NCI-H82 (cell line): ENCODE measurements around the gene DDIT4.
"Not testable (repeated sequence)": the region's sequence is repeated elsewhere in the genome, so short reads cannot be mapped to it uniquely, and the experiment has no call there.

Source experiments
- DNase-seq: peaks from one replicate; lab custom pipeline; 2025; lab: John Stamatoyannopoulos, UW

The DDIT4 gene, protein sequence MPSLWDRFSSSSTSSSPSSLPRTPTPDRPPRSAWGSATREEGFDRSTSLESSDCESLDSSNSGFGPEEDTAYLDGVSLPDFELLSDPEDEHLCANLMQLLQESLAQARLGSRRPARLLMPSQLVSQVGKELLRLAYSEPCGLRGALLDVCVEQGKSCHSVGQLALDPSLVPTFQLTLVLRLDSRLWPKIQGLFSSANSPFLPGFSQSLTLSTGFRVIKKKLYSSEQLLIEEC

DNA sequence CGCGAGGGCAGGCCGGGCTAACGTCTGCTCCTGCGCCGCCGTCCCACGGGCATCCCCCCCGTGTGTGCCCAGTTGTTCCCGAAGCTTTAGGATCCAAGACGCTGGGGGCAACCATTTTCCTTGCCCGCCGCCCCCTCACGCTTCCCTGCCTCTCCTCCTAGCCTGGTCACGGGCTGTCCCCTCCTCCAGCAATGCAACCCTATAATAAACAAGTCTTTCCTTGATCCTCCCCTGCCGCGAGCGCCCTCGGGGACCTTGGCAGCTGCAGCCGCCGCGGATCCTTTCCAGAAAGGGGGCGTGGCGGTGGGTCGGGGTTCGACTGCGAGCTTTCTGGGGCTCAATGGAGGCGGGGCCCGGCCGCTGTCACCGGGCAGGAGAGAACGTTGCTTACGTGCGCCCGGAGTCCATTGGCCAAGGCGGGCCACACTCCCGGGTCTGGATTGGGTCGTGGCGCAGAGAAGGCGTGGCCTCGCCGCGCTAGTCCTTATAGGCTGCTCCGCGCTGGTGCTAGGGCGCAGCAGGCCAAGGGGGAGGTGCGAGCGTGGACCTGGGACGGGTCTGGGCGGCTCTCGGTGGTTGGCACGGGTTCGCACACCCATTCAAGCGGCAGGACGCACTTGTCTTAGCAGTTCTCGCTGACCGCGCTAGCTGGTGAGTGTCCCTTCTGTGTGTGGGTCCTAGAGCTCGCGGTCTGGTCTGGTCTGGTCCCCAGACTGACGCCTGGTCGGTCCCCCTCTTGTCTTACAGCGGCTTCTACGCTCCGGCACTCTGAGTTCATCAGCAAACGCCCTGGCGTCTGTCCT lies at the start of gene DDIT4:
Gene DDIT4, plus strand, starts transcription at position 515 of the 803 bp plus-strand sequence. CDS start 293 bp downstream, outside the sequence.
- DNase-seq = peak; percentile 99

DNA sequence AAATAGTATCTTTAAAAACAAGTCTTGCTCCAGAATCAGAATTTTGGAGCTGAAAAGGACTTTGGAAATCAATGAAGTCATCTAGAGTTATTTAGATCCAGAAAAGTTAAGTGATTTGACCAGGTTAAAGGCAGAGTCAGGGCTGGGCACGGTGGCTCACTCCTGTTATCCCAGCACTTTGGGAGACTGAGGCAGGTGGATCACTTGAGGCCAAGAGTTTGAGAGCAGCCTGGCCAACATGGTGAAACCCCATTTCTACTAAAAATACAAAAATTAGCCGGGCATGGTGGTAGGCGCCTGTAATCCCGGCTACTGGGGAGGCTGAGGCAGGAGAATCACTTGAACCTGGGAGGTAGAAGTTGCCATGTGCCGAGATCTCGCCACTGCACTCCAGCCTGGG lies 49.5 kb upstream of the DDIT4 start:
- DNase-seq = not testable (repeated sequence)

DNA sequence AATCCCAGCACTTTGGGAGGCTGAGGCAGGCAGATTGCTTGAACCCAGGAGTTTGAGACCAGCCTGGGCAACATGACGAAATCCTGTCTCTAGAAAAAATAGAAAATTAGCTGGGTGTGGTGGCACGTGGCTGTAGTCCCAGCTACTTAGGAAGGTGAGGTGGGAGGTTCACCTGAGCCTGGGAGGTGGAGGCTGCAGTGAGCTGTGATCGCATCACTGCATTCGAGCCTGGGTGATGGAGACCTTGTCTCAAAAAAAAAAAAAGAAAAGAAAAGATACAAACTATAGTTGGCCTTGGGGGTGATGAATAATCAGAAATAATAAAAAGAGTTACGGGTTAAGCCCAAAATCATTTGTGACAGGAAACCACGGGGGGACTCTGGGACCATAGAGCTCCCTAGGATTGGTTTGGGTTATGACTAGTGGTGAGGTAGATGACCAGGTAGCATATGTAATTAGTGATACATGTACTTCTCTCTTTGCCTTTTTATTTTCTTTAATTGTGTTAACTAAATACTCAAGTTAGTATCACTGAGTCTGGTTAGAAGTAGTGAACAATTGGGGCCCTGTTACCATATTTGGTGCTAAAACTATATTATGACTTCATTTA lies 47.2 kb upstream of the DDIT4 start:
- no peak for DNase-seq

DNA sequence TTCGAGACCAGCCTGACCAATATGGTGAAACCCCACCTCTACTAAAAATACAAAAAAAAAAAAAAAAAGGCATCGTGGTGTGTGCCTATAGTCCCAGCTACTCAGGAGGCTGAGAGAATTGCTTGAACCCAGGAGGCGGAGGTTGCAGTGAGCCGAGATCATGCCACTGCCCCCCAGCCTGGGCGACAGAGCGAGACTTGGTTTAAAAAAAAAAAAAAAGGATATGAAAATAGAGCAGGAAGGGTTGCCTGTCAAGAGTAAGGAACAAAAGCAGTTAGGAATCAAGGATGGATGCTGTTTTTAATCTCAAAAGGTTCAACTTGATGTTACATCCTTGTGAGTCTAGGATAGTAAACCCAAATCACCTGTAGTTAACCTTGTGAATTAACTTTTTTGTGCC lies 45.9 kb upstream of the DDIT4 start:
- no peak for DNase-seq

DNA sequence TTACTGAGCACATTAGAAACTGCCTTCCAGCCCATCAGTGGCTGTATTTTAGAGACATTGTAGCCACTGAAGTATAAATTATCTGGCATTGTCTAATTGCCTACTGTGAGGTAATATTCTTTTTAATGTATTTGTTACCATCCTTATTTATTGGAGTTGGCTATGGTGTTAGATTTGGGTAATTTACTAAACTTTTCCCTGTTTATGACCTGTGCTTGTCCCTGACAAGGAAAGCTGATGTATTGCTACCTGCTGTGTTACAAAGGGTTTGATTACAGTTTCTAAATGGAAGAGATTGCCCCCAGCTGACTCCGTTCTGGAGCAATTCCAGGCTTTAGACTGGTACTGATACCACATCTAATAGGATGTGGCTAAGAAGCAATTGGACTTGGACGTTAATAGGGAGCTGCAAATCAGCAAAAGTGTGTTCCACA lies 45.4 kb upstream of the DDIT4 start:
- DNase-seq = peak; percentile 42

DNA sequence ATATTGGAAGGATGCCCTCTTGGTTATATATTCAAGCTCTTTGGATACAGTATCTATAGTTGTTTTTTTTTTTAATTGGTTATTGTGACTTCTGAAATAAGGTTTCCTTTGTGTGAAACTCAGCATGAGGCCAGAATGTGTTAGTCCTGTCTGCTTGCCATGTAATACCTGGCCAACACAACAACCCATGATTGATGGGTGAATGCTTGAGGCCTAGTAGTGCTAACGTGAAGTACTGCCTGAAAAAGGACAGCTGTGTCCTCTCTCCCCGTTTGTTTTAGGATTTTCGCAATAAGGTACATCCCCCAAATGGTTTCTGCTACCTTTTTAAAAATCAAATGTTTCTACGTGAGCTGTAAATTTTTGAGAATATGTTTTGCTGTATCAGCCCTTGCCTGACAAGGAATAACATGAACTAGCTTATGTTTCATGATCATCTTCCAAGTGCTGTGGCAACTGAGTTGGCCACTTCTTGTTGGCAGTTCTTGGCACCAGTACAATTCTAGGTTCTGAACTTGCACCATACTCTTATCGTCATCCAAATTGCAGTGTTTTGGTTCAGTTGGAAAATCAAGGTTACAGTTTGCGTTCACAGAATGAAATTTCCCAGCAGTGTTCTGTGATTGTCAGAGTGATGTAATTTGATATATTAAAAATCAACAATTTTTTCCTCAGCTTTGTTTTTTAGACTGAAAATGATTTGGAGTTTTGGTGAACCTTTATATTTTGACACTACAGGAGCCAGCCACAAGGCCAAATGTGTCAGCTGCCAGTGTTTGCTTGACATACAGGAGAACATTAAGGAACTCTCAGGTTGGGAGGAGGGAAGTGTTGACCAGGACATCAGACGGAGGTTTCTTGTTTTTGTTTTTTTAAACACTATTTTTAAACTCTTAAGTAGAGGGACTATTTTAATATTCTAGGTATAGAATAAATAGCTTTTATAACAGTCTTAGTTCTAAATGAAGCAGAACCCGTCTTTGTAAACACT lies 44.2 kb upstream of the DDIT4 start:
- DNase-seq = no peak

DNA sequence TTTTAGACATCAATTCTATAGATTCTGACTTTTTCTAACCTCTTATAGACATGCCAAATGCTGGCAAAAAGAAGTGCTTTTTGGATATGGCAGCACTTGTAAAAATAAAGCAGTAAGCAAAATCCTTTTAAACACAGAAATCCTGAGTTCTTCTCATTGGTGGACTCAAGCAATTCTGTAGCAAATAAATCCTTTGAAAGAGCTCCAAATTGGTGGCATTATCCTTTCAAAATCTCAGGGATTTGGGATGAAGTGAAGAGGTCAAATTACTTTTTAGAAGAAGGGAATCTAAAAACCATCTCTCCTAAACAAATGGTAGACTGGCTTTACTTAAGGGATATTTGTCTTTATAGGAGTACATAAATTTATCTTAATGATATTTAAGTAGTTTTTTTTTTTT lies 40.1 kb upstream of the DDIT4 start:
- DNase-seq = no peak

DNA sequence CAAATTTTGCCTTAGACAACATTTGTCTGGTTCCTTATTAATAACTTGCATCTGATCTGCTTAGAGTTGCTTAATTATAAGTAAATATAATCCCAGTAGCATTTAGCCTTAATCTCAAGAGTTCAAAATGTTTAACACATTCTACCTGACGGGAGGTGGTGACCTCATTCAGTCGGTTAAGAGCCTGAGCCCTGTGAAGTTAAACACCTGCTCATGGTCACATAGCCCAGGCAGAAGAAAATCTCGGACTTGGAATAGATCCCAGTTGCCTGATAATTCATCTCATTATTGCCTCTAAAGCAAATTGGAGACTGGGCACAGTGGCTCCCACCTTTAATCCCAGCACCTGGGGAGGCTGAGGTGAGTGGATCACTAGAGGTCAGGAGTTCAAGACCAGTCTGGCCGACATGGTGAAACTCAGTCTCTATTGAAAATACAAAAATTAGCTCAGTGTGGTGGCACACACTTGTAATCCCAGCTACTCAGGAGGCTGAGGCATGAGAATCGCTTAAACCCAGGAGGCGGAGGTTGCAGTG lies 39.1 kb upstream of the DDIT4 start:
- DNase-seq = peak; percentile 39

DNA sequence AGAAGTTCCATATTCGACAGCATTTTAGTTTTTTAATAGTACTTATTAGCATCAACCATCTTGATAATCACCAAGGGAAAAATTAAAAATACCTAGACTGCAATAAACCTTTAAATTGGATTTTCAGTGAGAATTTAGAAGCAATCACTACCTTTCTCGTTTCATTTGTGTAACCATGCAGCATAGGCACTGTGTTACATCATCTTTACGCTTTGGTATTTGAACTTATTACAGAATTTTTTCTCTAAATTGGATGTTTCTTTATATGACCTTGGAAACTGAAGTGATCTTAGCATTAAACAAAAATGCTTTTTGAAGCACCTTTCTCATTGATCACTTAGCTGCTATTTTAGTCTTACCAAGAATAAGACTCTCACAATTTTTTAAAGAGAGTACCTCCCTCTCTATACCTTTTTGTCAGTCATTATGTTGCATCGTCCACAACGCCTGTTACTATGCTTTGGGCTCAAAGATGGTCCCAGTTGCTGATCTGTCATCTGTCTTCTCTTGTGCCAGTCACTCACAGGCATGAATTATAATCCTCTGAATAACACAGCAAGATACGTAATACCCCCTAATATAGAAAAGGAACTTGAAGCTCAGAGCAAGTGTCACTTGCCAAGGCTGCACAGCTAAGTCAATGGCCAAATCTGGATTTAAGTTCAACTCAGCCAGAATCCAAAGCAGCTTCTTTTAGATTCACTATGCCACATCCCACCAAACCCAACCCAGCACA lies 38.0 kb upstream of the DDIT4 start:
- no peak for DNase-seq

DNA sequence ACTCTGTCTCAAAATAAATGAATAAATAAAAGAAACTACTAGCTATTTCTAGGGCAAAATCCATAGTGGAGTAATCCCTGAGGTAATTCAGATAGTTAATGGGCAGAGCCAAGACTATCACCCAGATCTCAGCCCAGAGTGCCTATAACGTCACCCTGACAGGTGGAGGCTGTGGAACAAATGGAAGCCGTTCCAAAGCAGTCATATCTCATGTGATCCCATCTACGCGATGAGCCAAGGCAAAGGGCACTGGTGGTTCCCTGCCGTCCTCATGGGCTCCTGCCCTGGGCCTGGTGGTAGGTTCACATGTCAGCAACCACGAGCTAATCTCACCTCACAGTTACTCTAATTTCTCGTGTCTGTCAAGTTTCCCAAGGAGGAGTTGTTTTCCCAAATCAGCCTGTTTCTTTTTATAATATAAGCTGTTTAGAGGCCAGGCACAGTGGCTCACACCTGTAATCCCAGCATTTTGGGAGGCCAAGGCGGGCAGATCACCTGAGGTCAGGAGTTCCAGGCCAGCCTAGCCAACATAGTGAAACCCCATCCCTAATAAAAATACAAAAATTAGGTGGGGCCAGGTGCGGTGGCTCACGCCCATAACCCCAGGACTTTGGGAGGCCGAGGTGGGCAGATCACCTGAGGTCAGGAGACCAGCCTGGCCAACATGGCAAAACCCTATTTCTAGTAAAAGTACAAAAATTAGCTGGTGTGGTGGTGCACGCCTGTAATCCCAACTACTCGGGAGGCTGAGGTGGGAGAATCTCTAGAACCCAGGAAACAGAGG lies 35.1 kb upstream of the DDIT4 start:
- no peak for DNase-seq

DNA sequence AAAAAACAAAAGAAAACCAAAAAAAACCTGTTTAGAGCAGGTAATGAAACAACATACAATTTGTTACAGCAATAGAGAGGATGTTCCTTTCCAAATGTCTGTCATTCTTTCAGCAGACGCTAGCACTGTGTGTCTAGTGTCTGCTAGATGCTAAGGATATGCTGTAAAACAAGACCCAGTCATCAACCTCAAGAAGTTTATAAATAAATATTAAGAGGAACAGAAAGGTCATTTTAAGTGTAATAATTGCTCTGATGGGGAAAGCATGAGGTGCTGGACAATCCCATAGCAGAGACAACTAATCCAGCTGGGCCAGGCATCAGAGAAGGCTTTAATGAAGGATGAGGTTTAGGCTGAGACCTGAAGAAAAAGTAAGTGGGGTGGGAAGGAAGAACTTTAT lies 34.3 kb upstream of the DDIT4 start:
- DNase-seq = no peak

DNA sequence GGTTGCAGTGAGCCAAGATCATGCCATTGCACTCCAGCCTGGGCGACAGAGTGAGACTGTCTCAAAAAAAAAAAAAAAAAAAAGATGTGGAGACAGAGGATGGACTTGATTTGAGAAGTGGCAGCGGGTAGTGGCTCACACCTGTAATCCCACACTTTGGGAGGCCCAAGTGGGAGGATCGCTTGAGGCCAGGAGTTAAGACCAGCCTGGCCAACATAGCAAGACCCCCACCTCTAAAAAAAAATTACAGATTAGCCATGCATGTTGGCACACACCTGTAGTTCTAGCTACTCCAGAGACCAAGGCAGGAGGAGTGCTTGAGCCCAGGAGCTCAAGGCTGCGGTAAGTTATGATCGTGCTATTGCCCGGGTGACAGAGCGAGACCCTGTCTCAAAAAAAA lies 33.4 kb upstream of the DDIT4 start:
- DNase-seq = no peak

DNA sequence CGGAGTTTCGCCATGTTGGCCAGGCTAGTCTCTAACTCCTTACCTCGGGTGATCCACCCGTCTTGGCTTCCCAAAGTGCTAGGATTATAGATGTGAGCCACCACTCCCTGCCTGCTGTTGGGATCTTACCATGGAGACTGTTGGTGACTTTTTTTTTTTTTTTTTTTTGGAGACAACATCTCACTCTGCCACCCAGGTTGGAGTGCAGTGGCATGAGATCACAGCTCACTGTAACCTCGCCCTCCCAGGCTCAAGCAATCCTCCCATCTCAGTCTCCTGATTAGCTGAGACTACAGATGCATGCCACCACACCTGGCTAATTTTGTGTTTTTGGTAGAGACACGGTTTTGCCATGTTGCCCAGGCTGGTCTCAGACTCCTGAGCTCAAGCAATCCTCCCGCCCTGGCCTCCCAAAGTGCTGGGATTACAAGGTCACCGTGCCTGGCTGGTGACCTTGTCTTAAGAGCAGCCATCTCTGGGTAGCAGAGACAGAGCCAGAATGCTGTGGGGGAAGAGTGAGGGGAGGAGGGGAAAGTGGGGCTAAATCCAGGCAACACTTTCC lies 32.0 kb upstream of the DDIT4 start:
- DNase-seq = no peak

DNA sequence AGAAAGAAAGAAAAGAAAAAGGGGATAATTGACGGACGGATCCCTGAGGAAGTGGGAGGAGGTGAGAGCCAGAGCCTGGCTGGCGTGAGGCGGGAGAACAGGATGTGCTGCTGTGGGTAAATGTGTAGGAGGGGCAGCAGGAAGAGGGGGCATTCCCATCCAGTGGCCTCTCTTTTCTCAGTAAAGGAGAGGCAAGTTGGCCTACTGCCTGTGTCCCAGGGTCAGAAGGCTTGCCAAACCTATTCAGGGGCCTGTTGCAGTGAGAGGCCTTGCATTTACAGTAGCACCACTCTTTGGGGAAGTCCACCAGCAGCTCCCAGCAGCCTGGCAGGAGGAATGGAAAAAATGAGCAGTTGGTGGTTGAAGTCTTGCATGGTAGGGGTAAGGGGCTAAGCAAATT lies 31.0 kb upstream of the DDIT4 start:
- no peak for DNase-seq

DNA sequence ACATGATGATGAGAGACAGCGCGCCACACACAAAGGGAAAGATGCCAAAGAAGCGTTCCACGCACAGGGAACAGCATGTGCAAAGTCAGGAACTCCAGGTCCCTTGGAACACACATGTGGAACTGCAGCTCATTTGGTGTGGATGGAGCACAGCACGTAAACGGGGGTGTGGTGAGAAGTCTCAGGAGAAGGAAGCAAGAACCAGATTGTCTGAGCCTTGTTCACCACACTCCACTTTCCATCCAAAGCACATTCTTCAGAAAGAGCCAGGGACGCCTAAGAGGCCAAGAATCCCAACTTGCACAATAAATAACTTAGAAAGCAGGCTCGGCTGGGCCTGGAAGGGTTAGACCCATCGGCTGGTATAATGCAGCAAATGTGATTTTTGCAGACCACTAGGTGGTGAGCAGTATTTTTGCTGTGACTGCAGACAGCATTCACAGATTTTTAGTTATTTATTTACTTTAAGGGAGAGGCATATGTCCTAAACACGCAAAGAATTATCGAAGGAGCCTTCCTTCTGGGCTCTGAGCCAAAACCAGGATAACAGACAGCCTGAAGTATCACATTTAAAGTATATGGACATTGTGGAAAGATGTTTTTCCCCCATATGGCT lies 29.8 kb upstream of the DDIT4 start:
- peak; percentile 64 for DNase-seq

DNA sequence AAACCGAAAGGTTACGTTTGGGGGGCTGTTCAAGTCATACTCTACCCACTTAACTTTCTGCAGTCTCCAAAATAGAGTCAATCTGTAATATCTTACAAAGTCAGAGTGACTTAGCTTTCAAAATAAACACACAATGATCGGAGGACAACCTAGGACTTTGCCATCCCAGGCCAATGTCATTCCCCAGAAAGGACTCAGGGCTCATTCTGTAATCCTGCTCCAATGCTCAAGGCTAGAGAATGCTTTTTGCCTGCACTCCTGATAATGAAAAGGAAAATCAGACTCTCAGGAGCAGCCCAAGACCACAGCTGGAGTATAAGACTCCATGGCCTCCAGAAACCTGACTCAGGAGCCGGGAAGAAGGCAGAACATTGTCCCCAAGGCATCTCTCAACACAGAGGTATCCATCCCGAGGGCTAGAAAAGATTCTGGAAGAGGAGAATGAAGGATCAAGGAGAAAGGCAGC lies 29.1 kb upstream of the DDIT4 start:
- peak; percentile 52 for DNase-seq

DNA sequence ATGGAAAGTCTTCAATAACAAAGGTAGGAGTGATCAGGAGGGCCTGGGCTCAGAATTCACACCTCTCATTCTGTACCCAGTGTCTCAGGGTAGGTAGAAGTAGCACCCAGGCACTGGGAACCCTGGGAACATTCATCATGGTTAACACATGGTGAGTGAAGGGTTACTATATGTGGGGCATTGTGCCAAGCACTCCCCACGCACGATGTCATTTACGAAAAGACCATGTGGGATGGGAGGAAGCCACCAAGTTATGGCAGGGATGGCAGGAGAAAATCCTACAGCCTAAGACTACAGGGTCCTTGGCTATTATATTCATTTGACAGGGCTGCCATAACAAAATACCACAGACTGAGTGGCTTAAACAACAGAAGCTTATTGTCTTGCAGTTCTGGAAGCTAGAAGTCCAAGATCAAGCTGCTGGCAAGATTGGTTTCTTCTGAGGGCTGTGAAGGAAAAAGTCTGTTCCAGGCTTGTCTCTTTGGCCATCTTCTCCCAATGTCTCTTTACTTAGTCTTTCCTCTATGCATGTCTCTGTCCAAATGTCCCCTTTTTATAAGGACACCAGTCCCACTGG lies 27.7 kb upstream of the DDIT4 start:
- DNase-seq = no peak

DNA sequence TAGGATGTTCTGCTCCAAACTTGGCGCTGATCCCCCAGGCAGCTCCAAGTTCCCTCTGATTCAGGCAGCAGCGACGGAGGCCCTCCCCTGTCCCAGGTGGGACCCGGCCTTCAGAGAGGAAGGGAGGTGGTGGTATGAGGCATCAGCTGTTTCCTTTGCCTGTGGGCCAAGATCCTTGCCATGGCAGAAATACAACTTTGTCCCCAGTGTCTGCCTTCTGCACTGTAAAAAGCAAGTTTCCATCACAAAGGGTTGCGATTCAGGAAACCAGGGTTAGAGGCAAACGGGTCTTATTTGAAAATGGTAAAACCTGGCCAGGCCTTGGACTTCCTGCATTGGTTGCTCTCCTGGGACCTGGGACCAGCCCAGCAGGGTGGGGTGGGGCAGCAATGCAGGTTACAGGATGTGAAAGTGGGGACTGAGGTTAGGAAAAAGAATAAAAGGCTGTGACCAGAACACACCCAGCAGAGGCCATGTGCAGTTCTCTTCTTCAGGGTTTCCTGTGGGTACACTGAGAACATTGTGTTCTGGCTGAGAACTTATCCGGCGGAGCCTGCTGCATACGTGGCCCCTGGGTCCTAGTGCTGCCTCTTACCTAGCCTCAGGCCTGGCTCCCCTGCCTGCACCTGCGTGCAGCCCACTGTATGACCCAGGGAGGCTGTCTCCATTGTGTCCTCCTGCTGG lies 25.1 kb upstream of the DDIT4 start:
- no peak for DNase-seq
